GM13976 (cell line): ENCODE measurements around the gene NAXD.
"Not testable (repeated sequence)": the region's sequence is repeated elsewhere in the genome, so short reads cannot be mapped to it uniquely, and the experiment has no call there.

Experiments
- DNase-seq: peaks from one replicate; pipeline ENCODE4 v3.0.0; 2012; ENCODE audit warnings: low spot score
- in situ Hi-C: fragments of 300-500 bp; cut with MboI; formaldehyde crosslinking; loops from one replicate; pipeline ENCODE4 v1.12.0; 2022; ENCODE audit warnings: low sequenced_read_pairs, mixed read lengths, inconsistent platforms; ENCODE audit not compliant: unreplicated experiment
- TF ChIP-seq, protein P1 (sequence below): IDR thresholded peaks from 2 replicates; pipeline ENCODE4 v1.5.1; 2012; ENCODE audit warnings: borderline replicate concordance, mild to moderate bottlenecking; ENCODE audit not compliant: insufficient read depth; ENCODE audit errors: extremely low read depth, missing control alignments, control extremely low read depth

Gene NAXD

DNA sequence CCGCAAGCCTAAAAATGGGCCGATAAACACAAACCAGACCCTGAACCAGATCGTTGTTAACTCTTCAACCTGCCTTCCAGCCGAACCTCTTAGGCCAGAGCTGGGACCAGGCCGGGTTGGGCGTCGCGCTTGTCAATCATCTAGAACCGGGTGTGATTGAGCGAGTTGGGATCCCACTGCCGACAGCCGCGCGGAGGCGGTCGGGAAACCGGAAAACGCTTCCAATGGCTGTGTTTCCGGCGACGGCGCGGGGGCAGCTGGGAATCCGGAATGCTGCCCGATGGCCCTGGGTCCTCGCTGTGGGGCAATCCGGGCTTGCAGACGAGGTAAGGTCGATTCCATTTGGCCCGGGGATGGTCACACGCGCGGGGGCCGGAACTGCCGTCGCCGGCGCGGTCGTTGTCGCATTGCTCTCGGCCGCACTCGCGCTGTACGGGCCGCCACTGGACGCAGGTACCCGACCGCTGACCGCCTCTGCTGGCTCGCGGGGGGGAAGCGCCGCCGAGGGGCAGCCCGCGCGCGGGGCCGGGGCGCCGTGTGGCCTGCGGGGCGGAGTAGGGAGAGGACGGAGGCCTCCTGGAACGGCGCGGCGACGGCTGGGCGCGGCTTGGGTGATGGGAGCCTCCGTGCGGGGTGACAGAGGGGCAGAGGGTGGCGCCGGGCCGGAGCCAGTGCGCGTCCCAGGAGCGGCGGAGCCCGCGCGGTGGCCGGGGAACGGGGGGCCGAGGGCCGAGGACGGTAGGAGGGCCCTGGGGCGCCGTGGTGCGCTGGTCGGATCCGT is at the start of gene NAXD:
Gene NAXD, plus strand, starts transcription at position 224 of the 781 bp plus-strand sequence. Its CDS starts 57 bp downstream, at position 281.
- in situ Hi-C loops = no loop called here
- DNase-seq = peak; percentile 97
- TF ChIP-seq, protein P1, sequence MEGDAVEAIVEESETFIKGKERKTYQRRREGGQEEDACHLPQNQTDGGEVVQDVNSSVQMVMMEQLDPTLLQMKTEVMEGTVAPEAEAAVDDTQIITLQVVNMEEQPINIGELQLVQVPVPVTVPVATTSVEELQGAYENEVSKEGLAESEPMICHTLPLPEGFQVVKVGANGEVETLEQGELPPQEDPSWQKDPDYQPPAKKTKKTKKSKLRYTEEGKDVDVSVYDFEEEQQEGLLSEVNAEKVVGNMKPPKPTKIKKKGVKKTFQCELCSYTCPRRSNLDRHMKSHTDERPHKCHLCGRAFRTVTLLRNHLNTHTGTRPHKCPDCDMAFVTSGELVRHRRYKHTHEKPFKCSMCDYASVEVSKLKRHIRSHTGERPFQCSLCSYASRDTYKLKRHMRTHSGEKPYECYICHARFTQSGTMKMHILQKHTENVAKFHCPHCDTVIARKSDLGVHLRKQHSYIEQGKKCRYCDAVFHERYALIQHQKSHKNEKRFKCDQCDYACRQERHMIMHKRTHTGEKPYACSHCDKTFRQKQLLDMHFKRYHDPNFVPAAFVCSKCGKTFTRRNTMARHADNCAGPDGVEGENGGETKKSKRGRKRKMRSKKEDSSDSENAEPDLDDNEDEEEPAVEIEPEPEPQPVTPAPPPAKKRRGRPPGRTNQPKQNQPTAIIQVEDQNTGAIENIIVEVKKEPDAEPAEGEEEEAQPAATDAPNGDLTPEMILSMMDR = no peak

- in situ Hi-C loops = no loop called here
- TF ChIP-seq, protein P1 = no peak
- DNase-seq = no peak
Observed at GRCh38 chr13:110566171-110566570, 49.2 kb upstream of the NAXD start.

GRCh38 chr13:110568612-110569011 is 46.7 kb upstream of the NAXD start:
- in situ Hi-C loops = no loop called here
- TF ChIP-seq, protein P1 = no peak
- no peak for DNase-seq

DNA sequence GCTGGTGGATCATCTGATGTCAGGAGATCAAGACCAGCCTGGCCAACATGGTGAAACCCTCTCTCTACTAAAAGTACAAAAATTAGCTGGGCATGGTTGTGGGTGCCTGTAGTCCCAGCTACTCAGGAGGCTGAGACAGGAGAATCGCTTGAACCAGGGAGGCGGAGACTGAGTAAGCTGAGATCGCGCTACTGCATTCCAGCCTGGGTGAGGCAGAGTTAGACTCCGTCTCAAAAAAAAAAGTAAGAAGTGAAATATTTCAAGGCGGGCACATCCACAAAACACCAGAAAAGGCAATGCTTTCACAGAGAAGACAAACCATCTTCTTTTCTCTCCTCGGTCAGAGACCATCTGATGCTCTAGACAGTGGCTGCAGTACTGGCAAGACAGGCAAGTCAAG is 45.4 kb upstream of the NAXD start:
- DNase-seq, in situ Hi-C loops: not testable (repeated sequence)

- no peak for DNase-seq
- TF ChIP-seq, protein P1 = no peak
- in situ Hi-C loops = no loop called here
Observed at GRCh38 chr13:110570886-110571285, 44.5 kb upstream of the NAXD start.

GRCh38 chr13:110571896-110572777 is 43.2 kb upstream of the NAXD start:
- in situ Hi-C loops = no loop called here
- no peak for DNase-seq
- TF ChIP-seq, protein P1 = no peak

DNA sequence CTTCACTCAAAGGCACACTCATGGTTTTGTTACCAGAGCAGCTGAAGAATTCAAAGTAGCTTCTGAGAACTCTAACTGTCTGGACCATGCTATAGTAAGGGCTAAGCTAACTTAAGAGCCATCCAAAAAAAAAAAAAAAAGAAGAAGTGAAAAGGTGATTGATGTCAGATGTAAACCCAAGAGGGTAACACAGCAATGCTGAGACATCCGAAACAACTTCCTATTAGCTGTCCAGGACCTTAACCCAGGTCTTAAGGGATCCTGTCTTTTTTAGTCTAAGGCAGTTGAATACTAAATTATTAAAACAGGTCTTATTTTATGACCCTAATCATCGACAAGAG is 42.6 kb upstream of the NAXD start:
- no peak for DNase-seq
- in situ Hi-C loops = no loop called here

More for the DNA sequence above, 42.6 kb upstream of the NAXD start:
- TF ChIP-seq, protein P1 = no peak
